ENCODE measurements around the gene ST6GALNAC3.

The ST6GALNAC3 gene

DNA sequence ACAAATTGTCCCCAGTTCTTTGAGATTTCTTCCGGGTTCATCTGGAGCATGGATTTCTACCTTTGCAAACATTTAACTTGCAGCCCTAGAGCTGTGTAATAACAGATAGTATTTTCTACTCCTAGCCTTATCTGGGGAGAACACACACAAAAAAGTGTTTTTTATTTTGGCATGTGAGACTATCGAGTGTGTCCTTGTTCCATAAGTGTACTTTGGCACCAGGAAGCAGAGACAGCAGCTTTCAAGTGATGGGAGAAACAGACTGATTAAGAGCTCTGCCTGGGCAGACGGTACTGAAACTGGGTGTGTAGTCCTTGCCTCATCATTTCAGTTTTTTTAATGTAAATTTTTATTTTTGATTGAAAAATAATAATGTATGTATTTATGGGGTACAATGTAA, 297.4 kb downstream of the ST6GALNAC3 start:
- DNase-seq: no peak

- DNase-seq: no peak
Measured at GRCh38 chr1:76374086-76374485, 299.5 kb downstream of the ST6GALNAC3 start.

- no peak for DNase-seq
Measured at GRCh38 chr1:76377247-76377646, 302.7 kb downstream of the ST6GALNAC3 start.

DNA sequence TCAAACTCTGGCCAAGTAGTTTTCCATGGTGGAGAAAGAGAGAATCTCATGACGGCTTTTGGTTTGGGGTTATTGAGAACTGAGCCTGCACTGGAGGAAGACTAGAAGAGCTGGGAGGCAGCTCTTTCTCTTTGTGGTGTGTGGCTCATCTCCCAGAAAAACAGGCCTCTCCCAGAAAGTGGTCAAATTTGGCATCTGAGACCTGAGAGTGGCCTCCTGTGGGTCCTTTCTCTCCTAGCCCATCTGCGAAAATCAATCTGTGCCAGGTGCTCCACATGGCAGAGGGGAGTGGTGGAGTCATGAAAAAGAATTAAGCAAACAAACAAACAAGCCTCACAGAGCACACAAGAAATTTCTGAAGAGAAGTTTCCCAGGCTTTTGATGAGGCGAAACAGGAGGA, 305.0 kb downstream of the ST6GALNAC3 start:
- no peak for DNase-seq

GRCh38 chr1:76381450-76382097, 307.0 kb downstream of the ST6GALNAC3 start:
- DNase-seq: no peak

- DNase-seq: no peak
Measured at GRCh38 chr1:76388261-76388660, 313.7 kb downstream of the ST6GALNAC3 start.

- DNase-seq: no peak
Measured at GRCh38 chr1:76390456-76390855, 315.9 kb downstream of the ST6GALNAC3 start.

GRCh38 chr1:76395059-76395458, 320.5 kb downstream of the ST6GALNAC3 start:
- no peak for DNase-seq

GRCh38 chr1:76402128-76402527, 327.6 kb downstream of the ST6GALNAC3 start:
- DNase-seq: no peak

GRCh38 chr1:76408303-76408702, 333.8 kb downstream of the ST6GALNAC3 start:
- DNase-seq: no peak

- DNase-seq: no peak
Measured at GRCh38 chr1:76410499-76410898, 336.0 kb downstream of the ST6GALNAC3 start.

DNA sequence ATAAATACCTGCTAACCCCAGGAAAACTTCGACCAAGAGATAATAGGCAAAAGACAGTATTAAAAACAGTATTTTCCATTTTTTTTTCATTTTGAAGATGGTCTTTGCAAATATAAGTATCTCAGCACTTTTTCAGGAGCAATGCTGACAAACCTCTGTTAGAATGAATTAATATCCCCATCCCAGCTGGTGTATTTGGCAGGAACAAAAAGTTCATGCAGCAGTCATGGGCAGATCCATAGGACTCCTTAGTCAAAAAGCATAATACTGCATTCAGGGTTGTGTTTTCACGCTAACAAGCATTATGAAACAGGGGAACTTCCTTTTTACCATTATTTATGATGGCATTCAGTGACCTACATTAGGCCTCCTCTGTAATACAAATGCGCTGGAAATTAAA, 344.0 kb downstream of the ST6GALNAC3 start:
- no peak for DNase-seq

DNA sequence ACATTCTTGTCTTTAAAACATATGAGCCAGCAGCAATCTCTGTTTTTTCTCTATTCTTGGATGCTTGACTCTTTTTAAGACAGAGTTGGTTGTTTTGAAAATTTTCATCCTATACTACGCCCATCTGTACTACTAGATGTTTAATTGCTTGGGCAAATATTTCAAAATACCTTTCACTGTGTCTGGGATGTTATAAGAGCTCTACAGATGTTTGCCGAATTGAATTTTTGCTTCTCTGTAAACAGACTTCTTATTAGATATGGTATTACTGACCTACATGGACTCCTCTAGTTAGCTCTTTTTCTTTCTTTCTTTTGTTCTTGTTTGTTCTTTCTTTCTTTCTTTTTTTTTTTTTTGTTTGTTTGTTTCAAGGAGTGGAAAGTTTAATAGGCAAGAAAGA, 345.1 kb downstream of the ST6GALNAC3 start:
- DNase-seq: no peak

DNA sequence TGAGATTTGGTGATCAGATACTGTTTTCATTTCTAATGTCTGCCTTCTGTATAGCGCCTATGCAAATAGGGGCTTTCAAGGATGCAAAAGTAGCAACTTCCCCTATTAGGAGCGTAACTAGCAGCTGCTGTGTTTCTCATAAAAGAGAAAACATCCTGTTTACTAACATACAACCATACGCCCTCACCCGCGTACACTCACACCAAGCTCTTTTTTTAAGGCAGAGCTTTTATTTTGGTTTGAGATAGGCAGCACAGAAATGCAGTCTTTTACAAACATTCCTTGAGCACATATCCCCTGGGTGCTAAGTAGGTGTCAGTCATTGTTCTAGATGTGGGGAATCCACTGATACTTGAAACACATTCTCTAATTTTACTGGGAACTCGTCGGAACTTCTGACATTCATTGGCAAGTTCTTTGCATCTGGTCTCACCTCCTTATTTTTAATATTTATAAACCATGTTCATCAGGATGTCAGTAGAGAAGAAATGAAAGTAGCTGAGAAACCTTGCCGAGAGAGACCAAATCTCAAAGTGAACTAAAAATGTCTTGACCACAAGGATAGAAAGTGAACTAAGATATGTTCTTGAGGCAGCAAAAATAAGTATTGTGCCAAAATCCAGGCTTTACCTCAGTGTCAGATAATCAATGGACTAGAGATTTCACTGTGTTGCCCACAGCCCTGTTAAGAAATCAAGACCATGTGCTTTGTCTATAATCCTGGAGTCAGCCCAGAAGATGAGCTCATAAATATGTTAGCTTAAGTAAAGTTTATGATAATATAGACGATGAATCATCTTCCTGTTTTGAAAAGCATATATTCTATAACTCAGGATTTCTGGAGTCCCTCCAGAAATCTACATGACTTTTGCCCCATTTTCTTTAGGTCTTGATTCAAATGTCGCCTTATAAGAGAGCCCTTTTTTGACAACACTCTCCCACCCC, 350.9 kb downstream of the ST6GALNAC3 start:
- DNase-seq: no peak

GRCh38 chr1:76426606-76427005, 352.1 kb downstream of the ST6GALNAC3 start:
- no peak for DNase-seq

GRCh38 chr1:76428028-76428427, 353.5 kb downstream of the ST6GALNAC3 start:
- DNase-seq: no peak

GRCh38 chr1:76430531-76430930, 356.0 kb downstream of the ST6GALNAC3 start:
- DNase-seq: no peak

DNA sequence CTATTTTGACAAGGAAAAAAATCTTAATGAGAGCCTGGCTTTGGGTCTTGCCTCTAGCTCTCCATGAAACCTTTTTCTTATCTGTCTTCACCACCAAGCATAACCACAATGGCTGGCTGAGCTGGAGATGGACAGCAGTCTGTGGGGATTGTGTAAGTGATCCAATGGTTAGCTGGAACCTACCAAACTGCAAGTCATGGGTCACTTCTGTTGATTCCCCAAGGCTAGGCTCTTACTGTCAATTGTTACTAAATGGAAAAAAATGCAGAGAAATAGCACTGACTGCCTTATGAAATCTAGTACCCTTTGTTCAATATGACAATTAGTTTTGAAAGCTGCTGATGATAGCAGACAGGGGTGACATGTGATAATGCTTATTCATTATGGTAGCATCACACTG, 359.0 kb downstream of the ST6GALNAC3 start:
- DNase-seq: no peak

GRCh38 chr1:76443217-76443616, 368.7 kb downstream of the ST6GALNAC3 start:
- DNase-seq: no peak

DNA sequence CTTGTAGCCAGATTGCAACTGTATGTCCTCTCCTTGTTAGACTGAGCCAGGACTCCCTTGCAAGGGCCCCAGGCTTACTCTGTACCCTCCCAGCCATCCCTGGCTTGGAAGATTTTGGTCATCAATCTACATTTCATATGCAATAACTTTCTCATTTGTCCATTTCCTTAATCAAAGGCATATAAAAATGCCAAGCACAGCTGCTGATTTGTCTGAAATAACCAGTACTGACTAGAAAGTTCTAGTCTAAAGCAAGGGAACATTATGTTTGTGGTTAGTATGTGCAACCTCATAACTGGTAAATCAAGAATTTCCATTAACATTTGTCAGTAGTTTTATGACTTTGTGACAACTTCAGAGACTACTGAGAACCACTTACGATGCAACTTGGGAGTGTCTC, 370.2 kb downstream of the ST6GALNAC3 start:
- DNase-seq: no peak

DNA sequence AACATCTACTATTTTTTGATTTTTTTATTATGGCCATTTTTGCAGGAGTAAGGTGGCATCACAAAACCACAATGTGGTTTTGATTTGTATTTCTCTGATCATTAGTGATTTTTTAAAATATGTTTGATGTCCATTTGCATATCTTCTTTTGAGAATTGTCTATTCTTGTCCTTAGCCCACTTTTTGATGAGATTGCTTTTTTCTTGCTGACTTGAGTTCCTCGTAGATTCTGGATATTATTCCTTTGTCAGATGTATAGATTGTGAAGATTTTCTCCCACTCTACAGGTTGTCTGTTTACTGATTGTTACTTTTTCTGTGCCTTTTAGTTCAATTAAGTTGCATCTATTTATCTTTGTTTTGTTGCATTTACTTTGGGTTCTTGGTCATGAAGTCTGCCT, 375.7 kb downstream of the ST6GALNAC3 start:
- no peak for DNase-seq

GRCh38 chr1:76463278-76463677, 388.7 kb downstream of the ST6GALNAC3 start:
- no peak for DNase-seq

- no peak for DNase-seq
Measured at GRCh38 chr1:76463849-76464248, 389.3 kb downstream of the ST6GALNAC3 start.

DNA sequence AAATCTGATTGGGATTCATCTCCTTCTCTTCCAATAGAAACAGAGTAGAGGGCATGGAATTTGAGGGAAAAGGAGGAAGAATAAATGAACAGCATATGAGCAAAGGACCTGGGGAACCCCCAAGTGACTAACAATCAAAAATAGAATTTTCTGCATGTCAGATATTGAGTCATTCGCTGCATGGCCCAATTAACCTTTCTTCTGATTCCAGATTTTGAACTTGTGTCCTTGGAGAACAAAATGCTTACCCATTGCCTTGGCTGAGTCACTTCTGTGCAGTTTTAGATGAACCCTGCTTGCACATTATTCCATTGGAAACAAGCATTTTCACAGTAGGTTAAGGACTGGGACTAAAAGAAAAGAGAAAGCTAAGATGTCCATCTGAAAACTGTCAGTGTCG, 390.5 kb downstream of the ST6GALNAC3 start:
- DNase-seq: no peak
